Measurements from ENCODE around the gene AHNAK.
A peak's percentile ranks its signal among the peaks of the same experiment; 100 is the strongest.
"Not testable (repeated sequence)": the region's sequence is repeated elsewhere in the genome, so short reads cannot be mapped to it uniquely, and the experiment has no call there.

The AHNAK gene

GRCh38 chr11:62565100-62565802 is 18.6 kb upstream of the AHNAK start:
- Histone ChIP-seq H3K9me3 (no peaks in the 10 kb centered on the region), H3K27me3 (ENCODE audit: low read depth) (no peaks in the 10 kb centered on the region), H3K36me3 (replicated peaks) (peaks cover 96% of the 10 kb centered on the region), H3K4me3 (no peak overlapping the region), H3K4me1 (peaks cover 5% of the 10 kb centered on the region)
- in situ Hi-C loops (cut with MboI; ENCODE audit: low sequenced_read_pairs): no loop called here
- DNase-seq (ENCODE audit: low spot score in 2 of 2): no peak

GRCh38 chr11:62561677-62562230 is 15.1 kb upstream of the AHNAK start:
- in situ Hi-C loops (cut with MboI; ENCODE audit: low sequenced_read_pairs); H3K4me3 ChIP-seq; H3K9me3 ChIP-seq; H3K27me3 ChIP-seq (ENCODE audit: low read depth); H3K4me1 ChIP-seq: not testable (repeated sequence)
- peak in 1 of 2 experiments; percentile 51 for DNase-seq (ENCODE audit: low spot score in 2 of 2)
- H3K36me3 ChIP-seq (replicated peaks): peaks cover 95% of the 10 kb centered on the region

- Histone ChIP-seq H3K36me3 (replicated peaks) (peaks cover 89% of the 10 kb centered on the region), H3K27me3 (ENCODE audit: low read depth) (no peaks in the 10 kb centered on the region), H3K9me3 (no peaks in the 10 kb centered on the region), H3K4me1 (peaks cover 3% of the 10 kb centered on the region), H3K4me3 (no peak overlapping the region)
- in situ Hi-C loops (cut with MboI; ENCODE audit: low sequenced_read_pairs): no loop called here
- peak; percentile 69 to 88 for DNase-seq (ENCODE audit: low spot score in 2 of 2)
These were observed 14.0 kb upstream of the AHNAK start for GRCh38 chr11:62560566-62561103.

- H3K4me1 ChIP-seq; DNase-seq (ENCODE audit: low spot score in 2 of 2); H3K4me3 ChIP-seq; in situ Hi-C loops (cut with MboI; ENCODE audit: low sequenced_read_pairs); H3K9me3 ChIP-seq; H3K27me3 ChIP-seq (ENCODE audit: low read depth): not testable (repeated sequence)
- H3K36me3 ChIP-seq (replicated peaks): peaks cover 82% of the 10 kb centered on the region
These were observed 13.0 kb upstream of the AHNAK start for GRCh38 chr11:62559626-62560025.

DNA sequence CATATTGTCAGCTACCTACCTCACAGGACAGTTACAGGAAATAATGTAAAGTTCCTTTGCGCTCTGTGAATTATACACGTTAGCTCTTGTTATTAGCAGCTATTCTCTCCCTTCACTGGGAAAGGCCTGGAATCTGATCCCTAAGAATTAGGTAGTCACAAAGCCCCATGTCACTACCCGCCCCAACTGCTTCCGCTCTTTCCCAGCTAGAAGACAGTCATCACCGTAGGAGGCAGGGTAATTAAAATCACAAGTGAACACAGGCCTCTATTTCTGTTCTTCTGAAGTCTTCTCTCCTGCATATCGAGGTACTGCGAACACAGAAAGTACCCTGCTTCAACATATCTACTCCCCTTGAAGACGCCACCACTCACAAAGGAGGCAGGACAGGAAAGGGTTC is 12.6 kb upstream of the AHNAK start:
- peaks cover 79% of the 10 kb centered on the region for H3K36me3 ChIP-seq (replicated peaks)
- no peak overlapping the region for H3K4me3 ChIP-seq
- in situ Hi-C loops (cut with MboI; ENCODE audit: low sequenced_read_pairs): no loop called here
- peaks cover 3% of the 10 kb centered on the region for H3K4me1 ChIP-seq
- no peaks in the 10 kb centered on the region for H3K9me3 ChIP-seq
- DNase-seq (ENCODE audit: low spot score in 2 of 2): no peak
- no peaks in the 10 kb centered on the region for H3K27me3 ChIP-seq (ENCODE audit: low read depth)

DNA sequence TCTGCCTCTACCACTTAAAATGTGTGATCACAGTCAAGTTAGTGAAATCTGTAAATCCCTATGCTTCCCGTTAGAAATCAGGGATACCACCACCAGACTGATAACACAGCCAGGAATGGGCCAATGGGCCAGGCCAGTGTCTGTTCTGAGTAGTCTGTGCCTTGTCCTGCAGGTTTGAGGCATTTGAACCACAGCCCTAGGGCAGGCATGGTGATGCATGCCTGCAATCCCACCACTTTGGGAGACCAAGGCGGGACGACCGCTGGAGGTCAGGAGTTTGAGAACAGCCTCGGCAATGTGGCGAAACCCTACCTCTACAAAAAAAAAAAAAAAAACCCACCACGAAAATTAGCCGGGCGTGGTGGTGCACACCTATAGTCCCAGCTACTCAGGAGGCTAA is 12.1 kb upstream of the AHNAK start:
- no peaks in the 10 kb centered on the region for H3K27me3 ChIP-seq (ENCODE audit: low read depth)
- H3K4me1 ChIP-seq: peaks cover 3% of the 10 kb centered on the region
- no peak overlapping the region for H3K4me3 ChIP-seq
- DNase-seq (ENCODE audit: low spot score in 2 of 2): no peak
- peaks cover 73% of the 10 kb centered on the region for H3K36me3 ChIP-seq (replicated peaks)
- H3K9me3 ChIP-seq: no peaks in the 10 kb centered on the region
- in situ Hi-C loops (cut with MboI; ENCODE audit: low sequenced_read_pairs): no loop called here

DNA sequence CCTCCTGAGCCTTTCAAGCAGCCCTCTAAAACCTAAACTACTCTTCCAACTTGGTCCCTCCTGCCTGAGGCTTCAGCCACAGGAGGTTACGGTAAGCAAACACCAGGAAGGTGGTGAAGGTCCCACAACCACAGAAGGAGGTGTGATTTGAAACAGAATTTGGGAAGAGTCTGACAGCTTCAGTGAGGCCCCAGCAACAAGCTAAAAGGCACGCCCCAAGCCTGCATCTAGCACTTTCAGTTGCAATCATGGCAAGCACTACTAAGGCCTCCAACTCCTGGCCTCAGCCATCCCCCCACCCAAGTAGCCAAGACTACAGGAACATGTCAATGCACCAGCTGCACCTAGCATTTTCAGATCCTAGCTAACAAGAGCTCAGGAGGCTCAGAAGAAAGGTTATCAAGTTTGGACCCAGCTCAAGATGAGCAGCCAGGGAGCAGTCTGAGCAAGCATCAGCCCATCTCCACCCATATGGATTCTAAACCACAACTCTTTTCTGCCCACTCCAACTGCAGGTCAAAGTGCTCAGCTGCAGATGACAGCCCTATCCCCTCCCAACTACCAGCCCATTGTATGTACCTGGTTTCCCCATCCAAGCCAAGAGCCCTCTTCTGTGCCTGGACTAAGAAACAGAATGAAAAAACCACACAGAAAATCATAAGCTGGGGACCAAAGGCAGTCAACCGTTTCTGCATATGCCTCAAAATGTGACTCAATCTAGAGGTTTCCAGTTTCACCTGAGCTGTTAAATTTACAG is 10.4 kb upstream of the AHNAK start:
- in situ Hi-C loops (cut with MboI; ENCODE audit: low sequenced_read_pairs): no loop called here
- Histone ChIP-seq H3K36me3 (replicated peaks) (peaks cover 57% of the 10 kb centered on the region), H3K4me3 (no peak overlapping the region)

GRCh38 chr11:62556108-62556874 is 9.7 kb upstream of the AHNAK start:
- peaks cover 24% of the 10 kb centered on the region for H3K4me1 ChIP-seq
- H3K9me3 ChIP-seq: no peaks in the 10 kb centered on the region
- H3K27me3 ChIP-seq (ENCODE audit: low read depth): no peaks in the 10 kb centered on the region
- in situ Hi-C loops (cut with MboI; ENCODE audit: low sequenced_read_pairs): no loop called here
- peaks cover 52% of the 10 kb centered on the region for H3K36me3 ChIP-seq (replicated peaks)
- H3K4me3 ChIP-seq: no peak overlapping the region
- peak in 1 of 2 experiments; percentile 67 for DNase-seq (ENCODE audit: low spot score in 2 of 2)

More for the DNA sequence above, 10.4 kb upstream of the AHNAK start:
- H3K4me1 ChIP-seq: peaks cover 18% of the 10 kb centered on the region
- DNase-seq (ENCODE audit: low spot score in 2 of 2): no peak
- H3K27me3 ChIP-seq (ENCODE audit: low read depth): no peaks in the 10 kb centered on the region
- H3K9me3 ChIP-seq: no peaks in the 10 kb centered on the region

GRCh38 chr11:62555464-62556107 is 9.0 kb upstream of the AHNAK start:
- no peaks in the 10 kb centered on the region for H3K9me3 ChIP-seq
- peak in 1 of 2 experiments; percentile 21 for DNase-seq (ENCODE audit: low spot score in 2 of 2)
- no peak overlapping the region for H3K4me3 ChIP-seq
- no peaks in the 10 kb centered on the region for H3K27me3 ChIP-seq (ENCODE audit: low read depth)
- H3K4me1 ChIP-seq: peaks cover 21% of the 10 kb centered on the region
- in situ Hi-C loops (cut with MboI; ENCODE audit: low sequenced_read_pairs): no loop called here
- H3K36me3 ChIP-seq (replicated peaks): peaks cover 45% of the 10 kb centered on the region

DNA sequence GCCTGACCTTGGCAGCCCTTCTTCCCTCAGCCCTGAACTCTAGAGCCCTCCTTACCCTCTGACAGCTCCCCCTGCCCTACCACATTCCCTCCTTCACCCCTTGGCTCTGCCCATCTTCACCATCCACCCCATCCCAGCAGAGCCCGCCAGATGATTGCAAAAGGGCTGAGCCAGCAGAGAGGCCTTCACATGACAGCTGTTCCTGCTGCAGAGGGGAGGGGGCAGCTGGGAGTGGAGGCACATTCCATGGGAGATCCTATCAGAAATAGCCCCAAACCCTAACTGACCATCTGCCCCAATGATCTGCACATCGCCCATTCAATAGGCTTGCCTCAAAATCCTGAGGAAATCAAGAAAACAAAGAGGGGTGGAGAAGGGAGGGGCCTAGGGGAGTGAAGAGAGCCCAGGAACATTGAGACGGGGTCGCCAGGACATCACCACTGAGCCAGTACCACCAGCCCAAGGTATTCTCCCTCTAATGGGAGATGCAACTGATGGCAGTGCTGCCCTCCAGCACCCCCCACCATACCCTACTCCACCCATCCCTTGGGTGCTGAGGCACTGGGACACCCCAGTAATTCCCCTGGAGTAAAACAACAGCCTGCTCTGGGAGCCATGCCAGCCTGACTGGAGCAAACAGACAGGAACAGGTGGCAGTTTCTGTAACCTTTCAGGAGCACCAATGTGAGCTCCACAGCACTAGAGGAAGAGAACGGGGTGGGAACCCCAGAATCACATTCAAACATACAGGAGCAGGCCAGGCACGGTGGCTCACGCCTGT is 8.0 kb upstream of the AHNAK start:
- H3K4me3 ChIP-seq: no peak overlapping the region
- no peak for DNase-seq (ENCODE audit: low spot score in 2 of 2)
- H3K36me3 ChIP-seq (replicated peaks): peaks cover 35% of the 10 kb centered on the region
- H3K9me3 ChIP-seq: no peaks in the 10 kb centered on the region
- in situ Hi-C loops (cut with MboI; ENCODE audit: low sequenced_read_pairs): no loop called here
- peaks cover 21% of the 10 kb centered on the region for H3K4me1 ChIP-seq
- H3K27me3 ChIP-seq (ENCODE audit: low read depth): no peaks in the 10 kb centered on the region

DNA sequence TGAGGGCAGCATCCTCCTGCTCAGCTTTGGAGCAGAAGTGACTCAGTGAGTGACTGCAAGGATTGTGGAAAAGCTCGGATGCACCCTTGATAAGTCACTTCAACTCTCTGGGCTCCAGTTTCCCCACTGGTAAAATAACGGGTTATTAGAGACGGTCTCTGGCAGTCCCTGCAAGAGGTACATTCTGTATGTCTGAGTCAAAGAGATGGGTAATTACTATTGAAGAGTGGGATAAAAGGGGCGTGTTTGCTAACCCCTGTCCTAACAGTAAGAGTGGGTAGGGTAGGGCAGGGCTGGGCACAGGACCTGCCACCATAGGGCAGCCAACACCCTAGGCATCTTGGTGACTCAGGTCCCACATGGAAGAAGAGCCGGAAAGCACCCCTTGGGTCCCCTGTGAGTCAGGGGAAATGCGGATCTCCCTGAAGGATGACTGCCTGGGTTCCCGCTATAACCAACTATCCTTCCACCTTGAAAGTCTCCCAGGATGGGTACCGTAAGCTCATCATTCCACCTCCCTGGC is 7.3 kb upstream of the AHNAK start:
- in situ Hi-C loops (cut with MboI; ENCODE audit: low sequenced_read_pairs): no loop called here
- DNase-seq (ENCODE audit: low spot score in 2 of 2): no peak
- Histone ChIP-seq H3K36me3 (replicated peaks) (peaks cover 28% of the 10 kb centered on the region), H3K27me3 (ENCODE audit: low read depth) (no peaks in the 10 kb centered on the region), H3K9me3 (no peaks in the 10 kb centered on the region), H3K4me3 (no peak overlapping the region), H3K4me1 (peaks cover 21% of the 10 kb centered on the region)

DNA sequence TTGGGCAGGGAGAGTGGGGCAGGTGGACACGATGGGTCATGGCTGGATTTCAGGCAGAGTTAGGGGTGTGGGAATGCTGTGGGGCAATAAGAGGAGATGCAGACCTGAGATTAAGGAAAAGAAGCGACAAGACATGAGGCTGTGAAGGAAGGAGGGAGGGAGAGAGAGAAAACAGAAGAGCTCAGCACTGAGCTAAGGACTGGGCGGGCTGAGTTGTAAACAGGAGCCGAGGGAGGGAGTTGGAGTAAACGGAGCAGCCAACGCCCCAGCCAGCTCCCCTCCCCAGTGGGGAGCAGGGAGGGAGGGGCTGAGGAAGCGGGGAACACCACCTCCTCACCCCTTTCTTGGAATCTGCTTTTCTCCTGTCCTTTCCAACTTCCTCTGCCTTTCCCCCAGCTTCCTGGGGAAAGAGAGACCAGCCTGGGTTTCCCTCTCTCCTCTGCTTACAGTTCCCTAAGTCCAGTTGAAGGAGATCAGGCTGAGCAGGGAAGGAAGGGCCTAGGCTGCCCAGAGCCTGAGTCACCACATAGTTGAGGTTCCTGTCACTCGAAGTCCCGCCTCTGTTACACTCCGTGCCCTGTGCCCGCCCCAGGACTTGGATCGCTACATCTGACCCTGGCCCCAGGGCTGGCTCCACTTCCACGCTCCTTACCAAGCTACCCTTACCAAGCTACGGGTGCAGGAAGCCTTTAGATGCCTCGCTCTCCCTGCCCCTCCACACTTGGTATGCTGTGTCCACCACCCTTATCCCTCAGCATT is 6.7 kb upstream of the AHNAK start:
- DNase-seq (ENCODE audit: low spot score in 2 of 2): peak in 1 of 2 experiments; percentile 67
- H3K27me3 ChIP-seq (ENCODE audit: low read depth): no peaks in the 10 kb centered on the region
- peaks cover 23% of the 10 kb centered on the region for H3K36me3 ChIP-seq (replicated peaks)
- H3K4me1 ChIP-seq: peaks cover 21% of the 10 kb centered on the region
- no peaks in the 10 kb centered on the region for H3K9me3 ChIP-seq
- H3K4me3 ChIP-seq: no peak overlapping the region
- in situ Hi-C loops (cut with MboI; ENCODE audit: low sequenced_read_pairs): no loop called here

All from HAP-1 (cell line).